Kidney tubule cell (primary cell): ENCODE measurements around the gene SLC16A12.
"Not testable (repeated sequence)": the region's sequence is repeated elsewhere in the genome, so short reads cannot be mapped to it uniquely, and the experiment has no call there.

ENCODE experiments used
- DNase-seq: peaks from one replicate; pipeline ENCODE4 v3.0.0-alpha.2; 2018; ENCODE audit warnings: low spot score

The SLC16A12 gene

GRCh38 chr10:89416465-89416864 lies 118.9 kb downstream of the SLC16A12 start:
- DNase-seq = no peak

DNA sequence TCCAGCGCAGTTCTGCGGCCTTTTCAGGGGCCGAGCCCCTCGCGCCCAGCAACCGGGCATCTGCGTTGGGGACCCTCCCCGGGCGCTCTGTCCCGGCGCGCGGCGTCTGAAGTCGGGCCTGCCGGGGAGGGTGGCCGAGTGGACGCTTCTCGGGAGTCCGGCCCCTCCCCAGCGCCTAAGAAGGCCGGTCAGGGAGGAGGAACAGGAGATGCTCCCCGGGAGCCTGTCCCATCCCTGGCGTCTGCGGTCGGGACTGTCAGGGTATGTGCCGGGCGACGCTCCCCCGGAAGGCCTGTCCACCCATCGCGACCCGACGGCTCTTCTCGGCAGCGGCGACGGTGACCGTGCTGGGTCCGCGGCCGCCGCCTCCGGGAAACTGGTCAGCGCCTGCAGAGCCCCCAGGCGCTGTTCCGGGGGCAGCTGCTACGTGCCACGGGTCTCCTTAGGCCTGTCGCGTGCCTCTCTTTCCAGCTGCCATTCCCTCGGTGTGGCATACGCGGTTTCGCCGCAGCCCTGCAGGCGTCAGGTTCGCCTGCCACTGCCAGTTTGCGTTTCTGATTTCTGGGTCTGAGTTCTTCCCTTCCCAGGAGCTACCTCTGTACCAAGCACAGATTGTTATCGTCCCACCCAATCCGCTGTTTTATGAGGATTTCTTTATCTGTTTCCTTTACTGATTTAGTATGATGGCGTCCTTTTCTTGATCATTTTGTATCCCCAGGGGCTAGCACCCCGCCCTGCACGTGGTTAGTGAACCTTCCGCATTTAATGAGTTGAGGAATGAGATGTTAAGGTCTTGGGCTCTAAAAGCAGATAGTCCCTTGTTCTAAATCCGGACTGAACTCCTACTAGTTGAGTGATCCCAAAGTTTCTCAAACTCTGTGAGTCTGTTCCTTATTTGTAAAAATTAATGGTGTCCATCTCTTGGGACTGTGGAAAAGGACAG lies 120.2 kb downstream of the SLC16A12 start:
- DNase-seq = peak; percentile 57

DNA sequence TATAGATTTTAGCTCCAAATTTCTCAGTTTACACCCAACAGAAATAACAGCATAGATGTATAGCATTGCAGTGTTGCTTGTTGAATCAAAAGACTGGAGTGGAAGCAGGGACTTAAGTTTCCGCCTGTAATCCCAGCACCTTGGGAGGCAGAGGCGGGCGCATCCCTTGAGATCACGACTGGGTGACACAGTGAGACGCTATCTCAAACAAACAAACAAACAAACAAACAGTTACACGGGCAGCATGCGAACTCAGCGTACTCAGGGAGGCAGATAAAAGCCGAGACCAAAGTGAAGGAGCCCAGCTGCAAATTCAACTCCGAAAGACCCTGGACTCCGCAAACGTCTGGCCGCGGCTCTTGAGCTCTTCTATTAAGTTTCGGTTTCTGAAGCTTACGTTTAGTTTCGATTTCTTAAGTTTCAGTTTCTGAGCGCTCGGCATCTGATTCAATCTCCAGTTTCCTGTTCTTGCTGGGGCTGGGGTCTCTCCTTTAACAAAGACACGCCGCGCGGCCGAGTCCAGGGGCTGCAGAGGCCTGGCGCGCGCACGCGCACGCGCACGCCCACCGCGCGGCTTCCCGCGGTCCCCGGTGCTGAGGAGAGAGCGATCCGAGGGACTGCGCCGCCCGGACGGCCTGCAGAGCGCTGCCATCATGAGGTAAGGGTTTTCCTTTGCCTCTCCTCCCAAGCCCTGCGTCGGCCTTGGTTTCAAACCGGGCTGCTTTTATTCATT lies 121.1 kb downstream of the SLC16A12 start, which contains the start of gene IFIT5:
Gene IFIT5 (plus strand): TSS at position 423 of the 733 bp plus-strand sequence. CDS start 231 bp downstream, at position 654.
- DNase-seq = peak; percentile 71

DNA sequence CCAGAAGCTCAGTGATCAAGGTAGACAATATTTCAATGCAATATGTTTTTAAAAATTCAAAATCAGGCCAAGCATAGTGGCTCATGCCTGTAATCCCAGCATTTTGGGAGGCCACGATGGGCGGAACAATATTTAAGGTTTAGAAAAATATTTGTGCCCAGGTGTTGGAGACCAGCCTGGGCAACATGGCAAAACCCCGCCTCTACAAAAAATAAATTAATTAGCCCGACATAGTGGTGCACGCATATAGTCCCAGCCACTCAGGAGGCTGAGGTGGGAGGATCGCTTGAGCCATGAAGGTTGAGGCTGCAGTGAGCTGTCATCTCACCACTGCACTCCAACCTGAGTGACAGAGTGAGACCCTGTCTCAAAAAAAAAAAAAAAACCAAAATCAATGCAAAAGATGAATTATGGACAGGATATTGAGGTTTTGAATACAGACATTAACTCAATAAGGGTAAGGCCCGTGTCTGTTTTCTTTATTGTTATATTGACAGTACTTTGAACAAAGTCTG lies 121.9 kb downstream of the SLC16A12 start:
- DNase-seq = no peak

DNA sequence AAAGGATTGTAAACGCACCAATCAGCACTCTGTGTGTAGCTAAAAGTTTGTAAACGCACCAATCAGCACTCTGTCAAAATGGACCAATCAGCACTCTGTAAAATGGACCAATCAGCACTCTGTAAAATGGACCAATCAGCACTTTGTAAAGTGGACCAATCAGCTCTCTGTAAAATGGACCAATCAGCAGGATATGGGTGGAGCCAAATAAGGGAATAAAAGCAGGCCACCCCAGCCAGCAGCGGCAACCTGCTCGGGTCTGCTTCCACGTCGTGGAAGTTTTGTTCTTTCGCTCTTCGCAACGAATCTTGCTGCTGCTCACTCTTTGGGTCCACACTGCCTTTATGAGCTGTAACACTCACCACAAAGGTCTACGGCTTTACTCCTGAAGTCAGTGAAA lies 123.1 kb downstream of the SLC16A12 start:
- DNase-seq = not testable (repeated sequence)

GRCh38 chr10:89411135-89411534 lies 124.3 kb downstream of the SLC16A12 start:
- not testable (repeated sequence) for DNase-seq

- DNase-seq = not testable (repeated sequence)
These were observed 124.8 kb downstream of the SLC16A12 start for GRCh38 chr10:89410551-89410950.

GRCh38 chr10:89409282-89409681 lies 126.1 kb downstream of the SLC16A12 start:
- not testable (repeated sequence) for DNase-seq

DNA sequence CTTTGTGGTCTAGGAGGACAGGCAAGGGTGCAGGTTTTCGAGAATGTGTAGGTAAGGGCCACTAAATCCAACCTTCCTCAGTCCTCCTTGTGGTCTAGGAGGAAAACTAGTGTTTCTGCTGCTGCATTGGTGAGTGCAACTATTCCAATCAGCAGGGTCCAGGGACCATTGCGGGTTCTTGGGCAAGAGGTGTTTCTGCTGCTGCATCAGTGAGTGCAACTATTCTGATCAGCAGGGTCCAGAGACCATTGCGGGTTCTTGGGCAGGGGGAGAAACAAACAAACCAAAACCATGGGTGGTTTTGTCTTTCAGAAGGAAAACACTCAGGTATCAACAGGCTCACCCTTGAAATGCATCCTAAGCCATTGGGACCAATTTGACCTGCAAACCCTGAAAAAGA lies 127.6 kb downstream of the SLC16A12 start:
- not testable (repeated sequence) for DNase-seq

DNA sequence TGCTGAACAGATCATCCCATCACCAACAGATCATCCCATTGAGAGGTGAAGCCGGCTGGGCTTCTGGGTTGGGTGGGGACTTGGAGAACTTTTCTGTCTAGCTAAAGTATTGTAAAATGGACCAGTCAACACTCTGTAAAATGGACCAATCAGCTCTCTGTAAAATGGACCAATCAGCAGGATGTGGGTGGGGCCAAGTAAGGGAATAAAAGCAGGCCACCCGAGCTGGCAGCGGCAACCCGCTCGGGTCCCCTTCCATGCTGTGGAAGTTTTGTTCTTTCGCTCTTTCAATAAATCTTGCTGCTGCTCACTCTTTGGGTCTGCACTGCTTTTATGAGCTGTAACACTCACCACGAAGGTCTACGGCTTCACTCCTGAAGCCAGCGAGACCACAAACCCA lies 129.2 kb downstream of the SLC16A12 start:
- DNase-seq = not testable (repeated sequence)

DNA sequence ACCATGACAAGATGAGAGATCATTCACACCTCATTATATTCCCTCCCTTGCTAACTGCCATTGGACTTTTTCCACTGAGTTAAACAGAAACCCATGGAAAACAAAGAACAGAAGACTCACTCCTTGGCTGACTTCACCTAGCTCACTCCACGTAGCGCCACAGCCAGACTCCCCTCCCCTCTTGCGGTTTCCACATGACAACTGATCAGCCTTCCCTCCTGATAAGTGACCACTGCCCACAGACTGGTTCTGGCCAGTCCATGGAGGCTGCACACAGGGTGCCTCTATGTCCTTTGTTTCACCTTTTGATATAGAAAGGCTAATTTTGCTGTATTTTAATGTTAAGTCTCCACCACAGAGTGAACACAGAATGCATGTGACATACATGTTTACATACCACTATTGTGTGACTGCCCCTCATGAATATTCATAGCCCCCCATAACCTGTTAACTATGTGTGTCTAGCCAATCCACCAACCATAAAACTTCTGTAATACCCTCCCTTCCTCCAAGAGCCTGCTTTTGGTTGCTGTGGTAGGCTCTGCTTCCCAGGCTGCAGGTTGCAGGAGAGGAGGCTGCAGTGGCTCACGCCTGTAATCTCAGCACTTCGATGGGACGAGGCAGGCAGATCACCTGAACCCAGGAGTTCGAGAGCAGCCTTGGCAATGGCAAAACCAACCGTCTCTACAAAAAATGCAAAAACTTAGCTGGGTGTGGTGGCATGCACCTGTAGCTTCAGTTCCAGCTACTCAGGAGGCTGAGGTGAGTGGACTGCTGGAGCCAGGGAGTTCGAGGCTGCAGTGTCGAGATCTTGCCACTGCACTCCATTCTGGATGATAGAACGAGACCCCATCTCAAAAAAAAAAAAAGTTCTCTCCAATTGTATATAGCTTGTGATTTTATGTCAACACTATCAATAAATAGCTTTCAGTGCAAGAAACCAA lies 131.0 kb downstream of the SLC16A12 start:
- peak; percentile 79 for DNase-seq

DNA sequence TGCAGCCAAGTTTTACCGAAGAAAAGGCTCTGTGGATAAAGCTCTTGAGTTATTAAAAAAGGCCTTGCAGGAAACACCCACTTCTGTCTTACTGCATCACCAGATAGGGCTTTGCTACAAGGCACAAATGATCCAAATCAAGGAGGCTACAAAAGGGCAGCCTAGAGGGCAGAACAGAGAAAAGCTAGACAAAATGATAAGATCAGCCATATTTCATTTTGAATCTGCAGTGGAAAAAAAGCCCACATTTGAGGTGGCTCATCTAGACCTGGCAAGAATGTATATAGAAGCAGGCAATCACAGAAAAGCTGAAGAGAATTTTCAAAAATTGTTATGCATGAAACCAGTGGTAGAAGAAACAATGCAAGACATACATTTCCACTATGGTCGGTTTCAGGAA lies 132.4 kb downstream of the SLC16A12 start:
- DNase-seq = no peak

DNA sequence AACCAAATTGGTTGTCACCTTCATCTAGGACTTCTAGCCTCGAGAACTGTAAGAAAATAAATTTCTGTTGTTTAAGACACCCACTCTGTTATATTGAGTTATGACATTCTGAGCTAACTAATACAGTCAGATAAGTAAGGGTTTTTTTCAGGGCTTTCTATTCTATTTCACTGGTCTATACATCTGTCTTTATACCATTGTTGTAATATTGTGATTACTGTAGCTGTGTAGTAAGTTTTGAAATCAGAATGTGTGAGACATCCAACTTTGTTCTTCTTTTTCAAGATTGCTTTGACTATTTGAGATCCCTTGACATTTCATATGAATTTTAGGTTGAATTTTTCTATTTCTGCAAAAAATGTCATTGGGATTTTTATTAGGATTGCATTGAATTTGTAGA lies 135.4 kb downstream of the SLC16A12 start:
- DNase-seq = no peak

GRCh38 chr10:89398003-89398749 lies 137.2 kb downstream of the SLC16A12 start:
- DNase-seq = no peak

DNA sequence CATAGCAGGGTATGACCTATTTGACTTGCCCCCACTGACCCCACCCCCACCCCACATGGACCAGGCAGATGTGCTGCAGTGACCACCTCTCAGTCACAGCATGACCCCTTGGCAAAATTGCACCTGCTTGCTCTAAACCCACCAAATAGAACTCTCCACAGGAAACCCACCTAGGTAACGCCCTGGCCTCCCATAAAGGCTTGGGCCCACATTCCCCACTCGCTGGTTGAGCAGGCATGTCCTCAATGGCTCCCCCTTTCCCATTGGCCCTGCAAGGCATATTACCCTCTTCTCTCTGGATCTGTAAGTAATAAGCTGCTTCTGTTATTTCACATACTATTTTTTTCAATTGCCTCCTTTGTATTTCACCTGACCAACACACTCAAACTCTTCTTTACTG lies 140.3 kb downstream of the SLC16A12 start:
- DNase-seq = no peak

DNA sequence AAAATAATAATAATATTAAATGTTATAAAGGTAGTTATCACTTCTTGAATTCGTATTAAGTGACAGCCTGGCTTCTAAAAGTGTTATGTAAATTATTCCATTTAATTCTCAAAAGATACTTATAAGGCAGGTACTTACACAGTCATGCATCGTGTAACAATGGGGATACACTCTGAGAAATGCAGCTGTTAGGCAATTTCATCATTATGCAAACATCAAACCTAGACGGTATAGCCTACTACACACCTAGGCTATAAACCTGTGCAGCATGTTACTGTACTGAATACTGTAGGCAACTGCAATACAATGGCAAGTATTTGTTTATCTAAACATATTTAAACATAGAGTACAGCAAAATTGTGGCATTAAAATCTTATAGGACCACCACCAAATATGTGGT lies 141.5 kb downstream of the SLC16A12 start:
- DNase-seq = no peak

GRCh38 chr10:89392974-89393373 lies 142.4 kb downstream of the SLC16A12 start:
- DNase-seq = peak; percentile 64

DNA sequence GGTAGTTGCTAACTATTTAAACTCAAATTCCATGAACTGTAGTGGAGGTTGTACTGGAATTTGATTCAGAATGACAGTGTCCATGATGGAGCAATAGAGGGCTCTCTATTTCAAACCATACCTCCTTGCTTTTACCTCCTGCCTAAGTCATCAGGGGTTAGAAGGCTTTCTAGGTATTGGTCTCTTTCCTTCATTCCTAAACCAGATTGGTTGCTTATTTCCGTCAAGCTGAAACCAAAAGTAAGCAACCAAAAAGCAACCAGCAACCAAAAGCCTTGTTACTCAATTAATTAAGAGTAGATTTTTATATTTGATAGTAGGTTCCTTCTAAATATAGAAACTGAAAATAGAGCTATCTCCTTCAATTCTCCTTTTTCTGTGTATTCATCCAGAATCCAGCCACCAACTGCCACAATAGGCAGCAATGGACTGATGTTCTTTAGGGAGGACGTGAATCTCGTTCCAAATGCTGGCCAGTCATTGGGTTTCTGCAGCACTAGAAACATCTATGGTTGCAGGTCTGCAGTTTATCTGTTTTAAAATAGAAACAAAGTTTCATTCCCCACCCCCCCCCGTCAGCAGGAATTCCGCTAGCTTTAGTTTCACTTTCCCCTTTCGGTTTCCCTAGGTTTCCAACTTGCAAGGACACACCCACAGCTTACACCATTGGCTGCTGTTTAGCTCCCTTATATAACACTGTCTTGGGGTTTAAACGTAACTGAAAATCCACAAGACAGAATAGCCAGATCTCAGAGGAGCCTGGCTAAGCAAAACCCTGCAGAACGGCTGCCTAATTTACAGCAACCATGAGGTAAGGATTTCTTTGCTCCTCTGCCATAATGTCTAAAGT lies 143.3 kb downstream of the SLC16A12 start, which contains the start of gene IFIT1:
Gene IFIT1 (plus strand): TSS at position 717 of the 850 bp plus-strand sequence. CDS start 90 bp downstream, at position 807.
- DNase-seq = peak; percentile 89

DNA sequence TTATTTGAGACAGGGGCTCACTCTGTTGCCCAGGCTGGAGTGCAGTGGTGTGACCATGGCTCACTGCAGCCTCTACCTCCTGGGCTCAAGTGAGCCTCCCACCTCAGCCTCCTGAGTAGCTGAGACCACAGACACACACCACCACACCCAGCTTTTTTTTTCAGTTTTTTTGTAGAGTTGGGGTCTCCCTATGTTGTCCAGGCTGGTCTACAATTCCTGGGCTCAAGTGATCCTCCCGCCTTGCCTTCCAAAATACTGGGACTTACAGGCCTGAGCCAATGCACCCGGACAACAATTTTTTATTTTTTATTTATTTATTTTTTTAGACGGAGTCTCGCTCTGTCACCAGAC lies 144.2 kb downstream of the SLC16A12 start:
- DNase-seq = not testable (repeated sequence)
